GM21390 (cell line): ENCODE results near the gene HYAL3.
A peak's percentile ranks its signal among the peaks of the same experiment; 100 is the strongest.
"Not testable (repeated sequence)": the region's sequence is repeated elsewhere in the genome, so short reads cannot be mapped to it uniquely, and the experiment has no call there.

ENCODE experiments used
- ATAC-seq: cut with Tn5 transposase; IDR thresholded peaks from one replicate; pipeline ENCODE4 v1.9.1; 2021; ENCODE audit not compliant: unreplicated experiment

Gene HYAL3

GRCh38 chr3:50292159-50293078 is 6.8 kb downstream of the HYAL3 start, which contains the start of gene IFRD2:
Gene IFRD2, minus strand, starts transcription at chr3:50292429. Its CDS starts 155 bp downstream, at chr3:50292274.
- ATAC-seq = peak; percentile 94

DNA sequence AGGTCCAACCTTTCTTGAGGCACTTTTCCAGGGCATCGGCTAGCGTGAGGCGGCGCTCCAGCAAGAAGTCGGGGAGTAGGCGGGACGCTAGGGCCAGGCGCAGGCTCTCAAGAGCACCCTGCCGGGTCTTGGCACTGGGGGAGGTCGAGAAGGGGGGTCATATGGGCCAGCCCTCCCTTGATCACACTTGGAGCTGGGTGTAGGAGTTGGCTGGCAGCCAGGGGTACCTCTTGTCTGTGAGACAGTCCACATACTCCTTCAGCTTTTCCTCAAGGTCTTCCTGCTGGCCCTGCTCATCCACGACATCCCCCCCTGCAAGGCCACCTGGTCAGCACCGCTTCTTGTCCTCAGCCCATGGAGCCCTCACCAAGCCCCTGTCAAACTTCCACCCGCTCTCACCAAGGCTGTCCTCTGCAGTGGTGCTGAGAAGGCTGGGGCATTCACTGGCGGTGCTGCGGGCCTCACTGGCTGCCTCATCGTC is 9.0 kb downstream of the HYAL3 start:
- ATAC-seq = no peak

- no peak for ATAC-seq
Measured at GRCh38 chr3:50289130-50289529, 10.1 kb downstream of the HYAL3 start.

GRCh38 chr3:50288387-50289007 is 10.7 kb downstream of the HYAL3 start:
- ATAC-seq = no peak

- ATAC-seq = no peak
Measured at GRCh38 chr3:50287262-50287661, 11.9 kb downstream of the HYAL3 start.

GRCh38 chr3:50286322-50287227 is 12.6 kb downstream of the HYAL3 start:
- no peak for ATAC-seq

DNA sequence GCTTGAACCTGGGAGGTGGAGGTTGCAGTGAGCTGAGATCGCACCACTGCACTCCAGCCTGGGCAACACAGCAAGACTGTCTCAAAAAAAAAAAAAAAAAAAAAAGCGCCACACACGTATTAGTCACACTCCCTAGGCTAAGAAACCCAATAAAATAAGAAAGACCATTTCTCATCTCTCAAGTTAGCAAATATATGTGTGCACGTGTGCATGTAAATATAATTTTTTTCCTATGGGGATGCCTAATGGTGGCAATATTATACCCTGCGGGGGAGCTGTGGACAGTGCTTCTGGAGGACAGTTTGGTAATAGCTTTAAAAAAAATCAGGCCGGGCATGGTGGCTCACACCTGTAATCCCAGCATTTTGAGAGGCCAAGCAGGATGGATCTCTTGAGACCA is 15.1 kb downstream of the HYAL3 start:
- ATAC-seq = not testable (repeated sequence)

DNA sequence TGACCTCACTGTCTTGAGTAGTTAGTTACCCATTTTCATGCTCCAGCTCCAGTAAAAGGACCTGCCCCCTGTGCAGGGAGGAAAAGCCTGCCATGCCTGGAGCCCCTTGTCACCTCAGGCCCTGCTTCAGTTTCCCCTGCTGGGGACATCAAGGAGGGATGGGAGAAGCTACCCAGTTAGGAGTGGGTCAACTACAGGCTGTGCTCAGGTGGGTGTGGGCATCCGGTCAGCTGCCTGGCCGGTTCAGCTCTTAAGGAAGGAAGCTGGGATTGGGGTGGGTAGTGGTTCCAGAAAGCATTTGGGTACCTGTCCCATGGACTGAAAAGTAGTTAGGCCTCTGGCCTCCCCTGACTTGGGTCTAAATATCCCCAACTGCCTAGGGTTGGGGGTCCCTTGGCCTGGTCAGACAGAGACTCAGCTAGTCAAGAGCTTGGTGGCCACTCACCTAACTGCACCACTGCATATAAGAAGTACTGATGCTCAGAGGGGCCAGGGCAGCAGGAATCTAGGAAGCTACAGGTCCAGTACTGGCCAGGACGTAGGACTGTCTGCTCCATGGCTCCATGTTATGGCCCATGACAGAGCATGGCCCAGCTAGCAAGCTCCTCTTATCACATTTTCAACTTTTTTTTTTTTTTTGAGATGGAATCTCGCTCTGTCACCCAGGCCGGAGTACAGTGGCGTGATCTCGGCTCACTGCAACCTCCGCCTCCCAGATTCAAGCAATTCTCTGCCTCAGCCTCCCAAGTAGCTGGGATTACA is 19.8 kb downstream of the HYAL3 start:
- ATAC-seq = no peak

GRCh38 chr3:50278880-50279224 is 20.4 kb downstream of the HYAL3 start, which contains the start of gene LSMEM2:
Gene LSMEM2, plus strand, starts transcription at chr3:50279087. Its CDS starts 27 bp downstream, at chr3:50279114.
- no peak for ATAC-seq

- ATAC-seq = no peak
Measured at GRCh38 chr3:50278123-50278879, 20.9 kb downstream of the HYAL3 start.

DNA sequence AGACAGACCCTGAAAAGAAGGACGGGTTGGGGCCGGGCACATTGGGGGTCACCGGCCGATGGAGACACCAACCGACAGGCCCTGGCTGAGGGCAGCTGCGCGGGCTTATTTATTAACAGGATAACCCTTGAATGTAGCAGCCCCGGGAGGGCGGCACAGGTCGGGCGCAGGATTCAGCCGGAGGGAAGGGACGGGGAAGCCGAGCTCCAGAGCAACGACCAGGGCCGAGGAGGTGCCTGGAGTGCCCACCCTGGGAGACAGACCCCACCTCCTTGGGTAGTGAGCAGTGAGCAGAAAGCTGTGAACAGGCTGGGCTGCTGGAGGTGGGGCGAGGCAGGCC is 22.5 kb downstream of the HYAL3 start:
- no peak for ATAC-seq

- no peak for ATAC-seq
Measured at GRCh38 chr3:50275996-50276761, 23.0 kb downstream of the HYAL3 start.

GRCh38 chr3:50275141-50275995 is 23.8 kb downstream of the HYAL3 start:
- no peak for ATAC-seq

DNA sequence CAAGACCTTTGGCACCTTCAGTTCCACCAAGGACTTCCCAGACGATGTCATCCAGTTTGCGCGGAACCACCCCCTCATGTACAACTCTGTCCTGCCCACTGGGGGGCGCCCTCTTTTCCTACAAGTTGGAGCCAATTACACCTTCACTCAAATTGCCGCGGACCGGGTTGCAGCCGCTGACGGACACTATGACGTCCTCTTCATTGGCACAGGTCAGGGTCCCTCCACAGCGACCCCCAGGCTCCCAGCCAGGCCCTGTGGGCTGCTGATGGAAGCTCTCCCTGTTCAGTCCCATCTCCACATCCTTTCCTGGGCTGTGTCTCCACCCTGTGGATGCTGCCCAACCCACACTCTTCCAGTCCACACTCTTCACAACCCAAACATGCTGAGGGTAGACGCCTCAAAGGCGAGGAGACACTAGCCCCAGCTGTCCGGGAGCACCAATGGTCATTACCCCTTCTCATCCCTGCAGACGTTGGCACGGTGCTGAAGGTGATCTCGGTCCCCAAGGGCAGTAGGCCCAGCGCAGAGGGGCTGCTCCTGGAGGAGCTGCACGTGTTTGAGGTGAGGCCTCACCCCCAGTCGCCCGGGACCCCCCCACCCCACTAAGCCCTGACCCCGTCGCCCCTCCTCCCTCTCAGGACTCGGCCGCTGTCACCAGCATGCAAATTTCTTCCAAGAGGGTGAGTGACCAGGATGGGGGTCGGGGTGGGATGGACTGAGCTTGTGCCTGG is 24.7 kb downstream of the HYAL3 start:
- no peak for ATAC-seq

DNA sequence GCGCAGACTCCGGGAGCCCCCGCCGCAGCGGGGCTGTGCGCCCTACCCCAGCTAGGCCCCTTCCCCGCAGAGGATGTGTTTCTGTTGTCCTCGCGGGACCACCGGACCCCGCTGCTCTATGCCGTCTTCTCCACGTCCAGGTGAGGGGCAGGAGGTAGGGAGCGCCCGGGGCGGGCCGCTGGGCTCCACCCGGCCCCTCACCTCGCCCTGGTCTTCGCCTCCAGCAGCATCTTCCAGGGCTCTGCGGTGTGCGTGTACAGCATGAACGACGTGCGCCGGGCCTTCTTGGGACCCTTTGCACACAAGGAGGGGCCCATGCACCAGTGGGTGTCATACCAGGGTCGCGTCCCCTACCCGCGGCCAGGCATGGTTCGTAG is 25.5 kb downstream of the HYAL3 start:
- no peak for ATAC-seq

DNA sequence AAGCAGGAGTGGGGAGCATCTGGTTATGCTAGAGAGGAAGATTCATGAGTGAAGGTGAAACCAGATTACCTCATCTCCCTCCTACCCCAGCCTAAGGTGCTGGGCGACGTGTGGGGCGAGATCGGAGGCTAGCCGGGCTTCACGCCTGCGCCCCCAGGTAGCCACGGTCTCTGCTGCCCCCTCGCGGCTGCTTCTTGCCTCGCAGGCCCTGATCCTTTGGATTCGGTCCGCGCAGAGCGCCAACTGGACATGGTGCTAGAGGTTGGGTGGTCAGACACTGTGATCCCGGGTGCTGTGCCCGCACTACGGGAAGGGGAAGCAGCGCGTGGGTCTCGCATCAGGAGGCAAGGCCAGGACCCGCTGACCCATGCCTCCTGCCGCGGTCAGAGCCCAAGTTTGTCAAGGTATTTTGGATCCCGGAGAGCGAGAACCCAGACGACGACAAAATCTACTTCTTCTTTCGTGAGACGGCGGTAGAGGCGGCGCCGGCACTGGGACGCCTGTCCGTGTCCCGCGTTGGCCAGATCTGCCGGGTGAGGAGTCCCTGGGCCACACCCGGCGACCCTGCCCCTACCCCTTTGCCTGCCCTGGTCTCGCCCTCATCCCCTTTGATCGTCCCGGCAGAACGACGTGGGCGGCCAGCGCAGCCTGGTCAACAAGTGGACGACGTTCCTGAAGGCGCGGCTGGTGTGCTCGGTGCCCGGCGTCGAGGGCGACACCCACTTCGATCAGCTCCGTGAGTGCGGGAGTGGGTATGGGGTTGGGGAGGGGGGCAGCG is 26.1 kb downstream of the HYAL3 start:
- peak; percentile 87 for ATAC-seq

GRCh38 chr3:50272538-50272910 is 26.7 kb downstream of the HYAL3 start:
- ATAC-seq = not testable (repeated sequence)
